Bronchial epithelial cell (primary cell): ENCODE results near the gene GSAP. TPM values are rescaled to one million over a fixed set of nuclear protein-coding genes. Genes with fewer than 3 reads are reported as not detected.

ENCODE experiments used
- DNase-seq: peaks from one replicate; pipeline ENCODE4 v3.0.0-alpha.2; 2010; ENCODE audit warnings: low read depth
- FAIRE-seq: peaks from 2 replicates; lab custom pipeline; 2011; peaks lifted over from hg19 to GRCh38; lab: Jason Lieb, UNC
- H3K27me3 ChIP-seq: 2 replicates; pipeline ENCODE4 v1.5.1; 2011; ENCODE audit warnings: low read length; ENCODE audit not compliant: control insufficient read depth, insufficient read depth
- H3K36me3 ChIP-seq: 2 replicates; pipeline ENCODE4 v1.5.1; 2011; ENCODE audit warnings: low read length; ENCODE audit not compliant: control insufficient read depth, insufficient read depth
- H3K4me3 ChIP-seq: 2 replicates; pipeline ENCODE4 v1.5.1; 2011; ENCODE audit warnings: mild to moderate bottlenecking, low read depth, low read length, control low read depth
- total RNA-seq: library from RNA; depleted of rRNA; stranded (reverse); fragments of >200 nt; gene quantifications from 2 replicates; pipeline ENCODE4 v1.2.1, GENCODE V29; 2014
- TF ChIP-seq, protein P1 (sequence below): IDR thresholded peaks from 2 replicates; pipeline ENCODE4 v1.5.1; 2011; ENCODE audit warnings: mild to moderate bottlenecking, moderate library complexity, low read length, control low read depth, inconsistent platforms; ENCODE audit not compliant: insufficient read depth, severe bottlenecking

GSAP gene
- total RNA-seq, 1 donor from 2014 or later = 10.3 TPM

- TF ChIP-seq, protein P1, sequence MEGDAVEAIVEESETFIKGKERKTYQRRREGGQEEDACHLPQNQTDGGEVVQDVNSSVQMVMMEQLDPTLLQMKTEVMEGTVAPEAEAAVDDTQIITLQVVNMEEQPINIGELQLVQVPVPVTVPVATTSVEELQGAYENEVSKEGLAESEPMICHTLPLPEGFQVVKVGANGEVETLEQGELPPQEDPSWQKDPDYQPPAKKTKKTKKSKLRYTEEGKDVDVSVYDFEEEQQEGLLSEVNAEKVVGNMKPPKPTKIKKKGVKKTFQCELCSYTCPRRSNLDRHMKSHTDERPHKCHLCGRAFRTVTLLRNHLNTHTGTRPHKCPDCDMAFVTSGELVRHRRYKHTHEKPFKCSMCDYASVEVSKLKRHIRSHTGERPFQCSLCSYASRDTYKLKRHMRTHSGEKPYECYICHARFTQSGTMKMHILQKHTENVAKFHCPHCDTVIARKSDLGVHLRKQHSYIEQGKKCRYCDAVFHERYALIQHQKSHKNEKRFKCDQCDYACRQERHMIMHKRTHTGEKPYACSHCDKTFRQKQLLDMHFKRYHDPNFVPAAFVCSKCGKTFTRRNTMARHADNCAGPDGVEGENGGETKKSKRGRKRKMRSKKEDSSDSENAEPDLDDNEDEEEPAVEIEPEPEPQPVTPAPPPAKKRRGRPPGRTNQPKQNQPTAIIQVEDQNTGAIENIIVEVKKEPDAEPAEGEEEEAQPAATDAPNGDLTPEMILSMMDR = no peak
- FAIRE-seq (no peak), DNase-seq (no peak)
- Histone ChIP-seq H3K4me3 (no peak overlapping the region), H3K27me3 (no peaks in the 10 kb centered on the region), H3K36me3 (no peaks in the 10 kb centered on the region)
Measured at GRCh38 chr7:77321300-77321699, 94.8 kb downstream of the GSAP start.

GRCh38 chr7:77320714-77321113, 95.4 kb downstream of the GSAP start:
- no peaks in the 10 kb centered on the region for H3K27me3 ChIP-seq
- no peak for FAIRE-seq
- H3K4me3 ChIP-seq = no peak overlapping the region
- no peak for DNase-seq
- TF ChIP-seq, protein P1 = no peak
- H3K36me3 ChIP-seq = no peaks in the 10 kb centered on the region

DNA sequence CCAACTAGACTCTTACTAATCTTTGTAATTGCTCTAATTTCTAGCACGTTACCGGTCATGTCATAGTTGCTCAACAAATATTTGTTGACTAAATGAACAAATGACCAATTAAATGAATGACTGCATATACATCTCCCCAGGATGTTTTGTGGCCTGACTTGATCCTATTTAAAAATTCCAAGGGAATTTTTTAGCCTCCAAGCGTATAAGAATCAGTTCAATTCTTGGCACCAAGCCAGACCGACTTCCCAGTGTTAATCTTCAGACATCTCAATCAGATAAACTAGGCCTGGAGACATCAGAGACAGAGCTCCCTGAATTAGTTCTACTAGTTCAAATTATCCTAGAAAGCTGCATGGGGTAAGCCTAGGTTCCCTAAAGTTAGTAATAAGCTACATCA, 96.0 kb downstream of the GSAP start:
- FAIRE-seq = no peak
- Histone ChIP-seq H3K4me3 (no peak overlapping the region), H3K27me3 (no peaks in the 10 kb centered on the region), H3K36me3 (no peaks in the 10 kb centered on the region)
- DNase-seq = no peak
- TF ChIP-seq, protein P1 = no peak

GRCh38 chr7:77318019-77318418, 98.1 kb downstream of the GSAP start:
- FAIRE-seq = no peak
- Histone ChIP-seq H3K27me3 (no peaks in the 10 kb centered on the region), H3K36me3 (peaks cover 1% of the 10 kb centered on the region), H3K4me3 (no peak overlapping the region)
- TF ChIP-seq, protein P1 = no peak
- DNase-seq = no peak

GRCh38 chr7:77316219-77316978, 99.8 kb downstream of the GSAP start:
- FAIRE-seq = no peak

More at GRCh38 chr7:77316219-77316978, 99.8 kb downstream of the GSAP start:
- peaks cover 1% of the 10 kb centered on the region for H3K36me3 ChIP-seq
- H3K27me3 ChIP-seq = no peaks in the 10 kb centered on the region
- TF ChIP-seq, protein P1 = no peak
- peak; percentile 45 for DNase-seq
- no peak overlapping the region for H3K4me3 ChIP-seq
